ENCODE measurements around the gene MMP14. TPM values are rescaled to one million over a fixed set of nuclear protein-coding genes. Genes with fewer than 3 reads are reported as not detected.
A peak's percentile ranks its signal among the peaks of the same experiment; 100 is the strongest.

MMP14 gene
- total and polyA plus RNA-seq, 2 of the 13 experiments (the other 11 are each of a cell fraction or from before 2014, with no cell fraction given): 5.2 to 9.8 TPM

DNA sequence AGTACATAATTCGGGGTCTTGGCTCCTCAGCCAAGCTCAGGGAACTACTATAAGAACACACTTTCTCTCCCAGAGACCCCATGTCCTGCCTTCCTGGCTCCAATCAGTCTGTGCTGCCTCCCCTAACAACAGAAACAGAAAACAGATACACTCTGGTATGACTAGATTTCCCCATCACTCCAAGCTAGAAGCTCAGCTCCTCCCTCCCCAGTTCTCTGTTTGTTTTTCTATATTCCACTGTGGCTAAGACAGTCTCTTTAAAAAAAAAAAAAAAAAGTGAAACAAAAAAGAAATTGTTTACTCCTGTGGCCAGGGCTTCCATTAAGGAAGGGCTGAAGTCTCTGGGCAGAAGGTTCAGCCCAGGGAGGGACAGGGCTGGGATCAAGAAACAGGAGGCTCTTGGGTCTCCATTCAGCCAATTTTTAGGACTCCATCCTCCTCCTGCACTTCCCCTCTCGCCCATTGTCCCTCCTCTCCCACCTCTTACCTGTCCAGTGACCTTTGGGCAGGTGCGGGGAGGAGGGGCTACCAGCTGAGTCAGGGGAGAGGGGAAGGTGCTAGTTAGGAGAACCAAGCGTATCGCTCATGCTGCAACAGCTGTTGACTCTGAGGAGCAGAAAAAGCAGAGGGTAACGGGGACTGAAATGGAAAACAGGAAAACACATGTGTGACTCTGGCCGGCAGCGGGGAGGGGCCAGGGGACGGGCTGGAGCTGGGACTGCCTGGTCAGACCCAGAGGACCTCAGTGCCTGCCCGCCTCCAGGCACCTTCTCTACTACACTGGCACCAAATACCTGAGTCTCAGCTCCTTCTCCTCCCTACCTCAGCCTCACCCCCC lies 17.0 kb upstream of the MMP14 start (continued):
- TF ChIP-seq, protein P1, sequence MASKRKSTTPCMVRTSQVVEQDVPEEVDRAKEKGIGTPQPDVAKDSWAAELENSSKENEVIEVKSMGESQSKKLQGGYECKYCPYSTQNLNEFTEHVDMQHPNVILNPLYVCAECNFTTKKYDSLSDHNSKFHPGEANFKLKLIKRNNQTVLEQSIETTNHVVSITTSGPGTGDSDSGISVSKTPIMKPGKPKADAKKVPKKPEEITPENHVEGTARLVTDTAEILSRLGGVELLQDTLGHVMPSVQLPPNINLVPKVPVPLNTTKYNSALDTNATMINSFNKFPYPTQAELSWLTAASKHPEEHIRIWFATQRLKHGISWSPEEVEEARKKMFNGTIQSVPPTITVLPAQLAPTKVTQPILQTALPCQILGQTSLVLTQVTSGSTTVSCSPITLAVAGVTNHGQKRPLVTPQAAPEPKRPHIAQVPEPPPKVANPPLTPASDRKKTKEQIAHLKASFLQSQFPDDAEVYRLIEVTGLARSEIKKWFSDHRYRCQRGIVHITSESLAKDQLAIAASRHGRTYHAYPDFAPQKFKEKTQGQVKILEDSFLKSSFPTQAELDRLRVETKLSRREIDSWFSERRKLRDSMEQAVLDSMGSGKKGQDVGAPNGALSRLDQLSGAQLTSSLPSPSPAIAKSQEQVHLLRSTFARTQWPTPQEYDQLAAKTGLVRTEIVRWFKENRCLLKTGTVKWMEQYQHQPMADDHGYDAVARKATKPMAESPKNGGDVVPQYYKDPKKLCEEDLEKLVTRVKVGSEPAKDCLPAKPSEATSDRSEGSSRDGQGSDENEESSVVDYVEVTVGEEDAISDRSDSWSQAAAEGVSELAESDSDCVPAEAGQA (IDR thresholded peaks at IDR 0.05; ENCODE audit: low read depth): no peak
- TF ChIP-seq, protein P1 (CRISPR knock-in tag; IDR thresholded peaks at IDR 0.05; ENCODE audit: borderline replicate concordance): no peak
- TF ChIP-seq, protein P2, sequence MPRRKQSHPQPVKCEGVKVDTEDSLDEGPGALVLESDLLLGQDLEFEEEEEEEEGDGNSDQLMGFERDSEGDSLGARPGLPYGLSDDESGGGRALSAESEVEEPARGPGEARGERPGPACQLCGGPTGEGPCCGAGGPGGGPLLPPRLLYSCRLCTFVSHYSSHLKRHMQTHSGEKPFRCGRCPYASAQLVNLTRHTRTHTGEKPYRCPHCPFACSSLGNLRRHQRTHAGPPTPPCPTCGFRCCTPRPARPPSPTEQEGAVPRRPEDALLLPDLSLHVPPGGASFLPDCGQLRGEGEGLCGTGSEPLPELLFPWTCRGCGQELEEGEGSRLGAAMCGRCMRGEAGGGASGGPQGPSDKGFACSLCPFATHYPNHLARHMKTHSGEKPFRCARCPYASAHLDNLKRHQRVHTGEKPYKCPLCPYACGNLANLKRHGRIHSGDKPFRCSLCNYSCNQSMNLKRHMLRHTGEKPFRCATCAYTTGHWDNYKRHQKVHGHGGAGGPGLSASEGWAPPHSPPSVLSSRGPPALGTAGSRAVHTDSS (CRISPR knock-in tag; conservative IDR thresholded peaks at IDR 0.05): no peak
- TF ChIP-seq BORCS8-MEF2B (CRISPR knock-in tag; IDR thresholded peaks at IDR 0.05): peak; percentile 67; the same call in 1 of the 2 replicates
- TF ChIP-seq ZNF451 (CRISPR knock-in tag; IDR thresholded peaks at IDR 0.05): no peak
- TF ChIP-seq, protein P3, sequence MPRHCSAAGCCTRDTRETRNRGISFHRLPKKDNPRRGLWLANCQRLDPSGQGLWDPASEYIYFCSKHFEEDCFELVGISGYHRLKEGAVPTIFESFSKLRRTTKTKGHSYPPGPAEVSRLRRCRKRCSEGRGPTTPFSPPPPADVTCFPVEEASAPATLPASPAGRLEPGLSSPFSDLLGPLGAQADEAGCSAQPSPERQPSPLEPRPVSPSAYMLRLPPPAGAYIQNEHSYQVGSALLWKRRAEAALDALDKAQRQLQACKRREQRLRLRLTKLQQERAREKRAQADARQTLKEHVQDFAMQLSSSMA (CRISPR knock-in tag; IDR thresholded peaks at IDR 0.05): no peak
- no peak for TF ChIP-seq KLF9 (CRISPR knock-in tag; IDR thresholded peaks at IDR 0.05; ENCODE audit: low read depth)
- no peak for TF ChIP-seq NFRKB (IDR thresholded peaks at IDR 0.05)
- TF ChIP-seq, protein P4, sequence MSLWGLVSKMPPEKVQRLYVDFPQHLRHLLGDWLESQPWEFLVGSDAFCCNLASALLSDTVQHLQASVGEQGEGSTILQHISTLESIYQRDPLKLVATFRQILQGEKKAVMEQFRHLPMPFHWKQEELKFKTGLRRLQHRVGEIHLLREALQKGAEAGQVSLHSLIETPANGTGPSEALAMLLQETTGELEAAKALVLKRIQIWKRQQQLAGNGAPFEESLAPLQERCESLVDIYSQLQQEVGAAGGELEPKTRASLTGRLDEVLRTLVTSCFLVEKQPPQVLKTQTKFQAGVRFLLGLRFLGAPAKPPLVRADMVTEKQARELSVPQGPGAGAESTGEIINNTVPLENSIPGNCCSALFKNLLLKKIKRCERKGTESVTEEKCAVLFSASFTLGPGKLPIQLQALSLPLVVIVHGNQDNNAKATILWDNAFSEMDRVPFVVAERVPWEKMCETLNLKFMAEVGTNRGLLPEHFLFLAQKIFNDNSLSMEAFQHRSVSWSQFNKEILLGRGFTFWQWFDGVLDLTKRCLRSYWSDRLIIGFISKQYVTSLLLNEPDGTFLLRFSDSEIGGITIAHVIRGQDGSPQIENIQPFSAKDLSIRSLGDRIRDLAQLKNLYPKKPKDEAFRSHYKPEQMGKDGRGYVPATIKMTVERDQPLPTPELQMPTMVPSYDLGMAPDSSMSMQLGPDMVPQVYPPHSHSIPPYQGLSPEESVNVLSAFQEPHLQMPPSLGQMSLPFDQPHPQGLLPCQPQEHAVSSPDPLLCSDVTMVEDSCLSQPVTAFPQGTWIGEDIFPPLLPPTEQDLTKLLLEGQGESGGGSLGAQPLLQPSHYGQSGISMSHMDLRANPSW (CRISPR knock-in tag; IDR thresholded peaks at IDR 0.05; ENCODE audit: borderline replicate concordance): no peak
- TF ChIP-seq ZMAT3 (CRISPR knock-in tag; conservative IDR thresholded peaks at IDR 0.05): no peak
- no peak for TF ChIP-seq ZNF484 (CRISPR knock-in tag; IDR thresholded peaks at IDR 0.05; ENCODE audit: borderline replicate concordance, low read depth)
- TF ChIP-seq ZNF180 (CRISPR knock-in tag; IDR thresholded peaks at IDR 0.05; ENCODE audit: borderline replicate concordance, low read depth): no peak
- peak; percentile 33; the same call in 1 of the 2 replicates for TF ChIP-seq MEIS2 (CRISPR knock-in tag; IDR thresholded peaks at IDR 0.05)
- TF ChIP-seq, protein P5, sequence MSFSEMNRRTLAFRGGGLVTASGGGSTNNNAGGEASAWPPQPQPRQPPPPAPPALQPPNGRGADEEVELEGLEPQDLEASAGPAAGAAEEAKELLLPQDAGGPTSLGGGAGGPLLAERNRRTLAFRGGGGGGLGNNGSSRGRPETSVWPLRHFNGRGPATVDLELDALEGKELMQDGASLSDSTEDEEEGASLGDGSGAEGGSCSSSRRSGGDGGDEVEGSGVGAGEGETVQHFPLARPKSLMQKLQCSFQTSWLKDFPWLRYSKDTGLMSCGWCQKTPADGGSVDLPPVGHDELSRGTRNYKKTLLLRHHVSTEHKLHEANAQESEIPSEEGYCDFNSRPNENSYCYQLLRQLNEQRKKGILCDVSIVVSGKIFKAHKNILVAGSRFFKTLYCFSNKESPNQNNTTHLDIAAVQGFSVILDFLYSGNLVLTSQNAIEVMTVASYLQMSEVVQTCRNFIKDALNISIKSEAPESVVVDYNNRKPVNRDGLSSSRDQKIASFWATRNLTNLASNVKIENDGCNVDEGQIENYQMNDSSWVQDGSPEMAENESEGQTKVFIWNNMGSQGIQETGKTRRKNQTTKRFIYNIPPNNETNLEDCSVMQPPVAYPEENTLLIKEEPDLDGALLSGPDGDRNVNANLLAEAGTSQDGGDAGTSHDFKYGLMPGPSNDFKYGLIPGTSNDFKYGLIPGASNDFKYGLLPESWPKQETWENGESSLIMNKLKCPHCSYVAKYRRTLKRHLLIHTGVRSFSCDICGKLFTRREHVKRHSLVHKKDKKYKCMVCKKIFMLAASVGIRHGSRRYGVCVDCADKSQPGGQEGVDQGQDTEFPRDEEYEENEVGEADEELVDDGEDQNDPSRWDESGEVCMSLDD (CRISPR knock-in tag; IDR thresholded peaks at IDR 0.05; ENCODE audit: borderline replicate concordance): no peak
- TF ChIP-seq ZNF746 (CRISPR knock-in tag; IDR thresholded peaks at IDR 0.05): peak; percentile 65; the same call in 1 of the 2 replicates
